NT2/D1 (cell line): Measurements from ENCODE around the gene YBX2.

Source experiments
- YY1 ChIP-seq: IDR thresholded peaks from 2 replicates; pipeline ENCODE4 v1.6.1; 2011; ENCODE audit not compliant: insufficient read length, insufficient read depth
- ZNF274 ChIP-seq: IDR thresholded peaks from 2 replicates; pipeline ENCODE4 v1.6.1; 2011; ENCODE audit warnings: mild to moderate bottlenecking, low read depth, low read length

DNA sequence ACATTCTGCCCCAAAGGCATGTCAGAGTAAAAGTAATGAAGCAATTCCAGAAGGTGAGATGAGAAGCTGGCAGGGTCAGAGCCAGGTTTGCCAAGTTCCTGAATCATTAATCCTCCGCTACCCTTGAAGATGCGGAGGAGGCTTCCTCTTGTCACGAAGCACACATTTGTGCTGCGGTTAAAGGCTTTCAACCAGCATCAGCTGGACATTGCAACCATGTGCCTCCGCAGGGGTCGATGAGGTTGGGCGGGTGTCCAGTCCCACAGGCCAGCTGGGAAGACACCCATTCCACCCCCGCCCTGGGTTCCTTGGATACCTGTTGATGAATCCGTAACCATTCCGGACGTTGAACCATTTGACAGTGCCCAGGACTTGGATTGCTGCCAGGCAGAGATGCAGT lies 1.3 kb downstream of the YBX2 start:
- no peak for TF ChIP-seq YY1
- TF ChIP-seq ZNF274 = no peak
